ENCODE measurements around the gene PSENEN.

PSENEN gene, protein sequence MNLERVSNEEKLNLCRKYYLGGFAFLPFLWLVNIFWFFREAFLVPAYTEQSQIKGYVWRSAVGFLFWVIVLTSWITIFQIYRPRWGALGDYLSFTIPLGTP

DNA sequence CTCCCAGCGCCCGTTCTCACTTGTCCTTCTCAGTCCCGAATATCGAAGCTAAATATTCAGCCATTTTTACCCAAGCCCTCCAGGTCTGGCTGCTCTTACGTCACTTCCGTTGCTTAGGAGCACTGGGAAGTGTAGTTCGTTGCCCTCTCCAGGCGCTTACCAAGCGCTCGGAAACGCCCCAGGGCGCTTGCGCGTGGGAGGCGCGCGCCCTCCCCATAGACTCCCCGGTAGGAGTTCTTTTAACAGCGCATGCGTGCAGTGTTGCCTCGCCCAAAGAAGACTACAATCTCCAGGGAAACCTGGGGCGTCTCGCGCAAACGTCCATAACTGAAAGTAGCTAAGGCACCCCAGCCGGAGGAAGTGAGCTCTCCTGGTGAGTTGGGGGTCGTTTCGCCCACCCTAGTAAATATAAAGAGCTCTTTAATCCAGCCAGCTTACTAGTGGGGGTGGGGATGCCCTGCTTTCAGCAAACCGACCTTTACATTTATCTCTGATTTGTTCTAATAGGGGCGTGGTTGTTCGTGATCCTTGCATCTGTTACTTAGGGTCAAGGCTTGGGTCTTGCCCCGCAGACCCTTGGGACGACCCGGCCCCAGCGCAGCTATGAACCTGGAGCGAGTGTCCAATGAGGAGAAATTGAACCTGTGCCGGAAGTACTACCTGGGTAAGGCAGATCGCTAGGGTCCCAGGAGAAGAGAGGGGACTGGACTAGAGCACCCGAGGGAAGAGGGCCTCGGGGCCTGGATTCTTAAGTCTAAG lies at the start of gene PSENEN, which contains the start of gene U2AF1L4:
TSS of gene PSENEN (plus strand) at position 324 of the 759 bp plus-strand sequence. CDS start at position 604, 280 bp downstream.
TSS of gene U2AF1L4 (minus strand) at position 91 of the 759 bp plus-strand sequence. CDS start at position 64, 27 bp downstream.
- Histone ChIP-seq H3K4me3 (peak within 1 kb of the TSS; percentile 58 to 97 (median 87)), H3K27ac (peak within 1 kb of the TSS; percentile 91 to 100 (median 100))

DNA sequence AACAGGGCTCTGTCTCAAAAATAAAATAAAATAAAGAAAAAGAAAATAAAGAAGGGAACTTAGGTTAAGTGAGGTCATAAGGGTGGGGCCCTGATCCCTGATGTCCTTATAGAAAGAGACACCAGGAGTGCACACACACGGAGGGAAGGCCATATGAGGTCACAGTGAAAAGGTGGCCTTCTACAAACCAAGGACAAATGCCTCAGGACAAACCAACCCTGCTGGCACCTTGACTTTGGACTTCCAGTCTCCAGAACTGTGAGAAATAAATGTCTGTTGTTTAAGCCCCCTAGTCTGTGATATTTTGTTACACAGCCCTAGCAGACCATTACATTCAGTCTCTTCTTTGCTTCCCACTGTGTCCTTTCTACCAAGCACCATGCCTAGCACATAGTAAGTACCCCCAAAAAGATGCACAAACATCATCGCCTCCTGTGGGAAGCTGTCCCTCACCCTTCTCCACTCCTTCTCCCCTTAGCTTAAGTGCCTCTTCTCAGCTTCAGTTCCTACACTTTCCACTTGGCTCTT lies 49.5 kb upstream of the PSENEN start:
- Histone ChIP-seq H3K27ac (no peak overlapping the region), H3K4me3 (no peak overlapping the region)

DNA sequence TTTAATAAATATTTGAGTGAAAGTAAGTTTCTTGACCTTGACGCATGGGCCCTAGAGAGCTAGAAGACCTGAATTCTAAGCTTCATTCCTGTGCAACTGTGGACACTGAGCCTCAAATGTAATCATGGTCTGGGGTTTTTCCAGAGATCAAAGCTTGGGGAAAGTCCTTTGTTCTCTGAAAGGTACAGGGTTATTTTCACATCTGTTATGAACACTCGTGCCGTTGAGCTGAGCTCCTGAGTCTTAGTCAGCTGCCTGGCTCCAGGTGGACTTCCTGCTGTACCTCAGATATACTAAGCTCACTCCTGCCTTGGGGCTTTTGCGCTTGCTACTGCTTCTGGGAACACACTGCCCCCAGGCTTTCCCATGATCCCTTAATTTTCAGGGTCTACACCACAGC lies 48.6 kb upstream of the PSENEN start:
- Histone ChIP-seq H3K27ac (no peak overlapping the region), H3K4me3 (peak overlapping the region in 1 of 7 experiments; percentile 2)

DNA sequence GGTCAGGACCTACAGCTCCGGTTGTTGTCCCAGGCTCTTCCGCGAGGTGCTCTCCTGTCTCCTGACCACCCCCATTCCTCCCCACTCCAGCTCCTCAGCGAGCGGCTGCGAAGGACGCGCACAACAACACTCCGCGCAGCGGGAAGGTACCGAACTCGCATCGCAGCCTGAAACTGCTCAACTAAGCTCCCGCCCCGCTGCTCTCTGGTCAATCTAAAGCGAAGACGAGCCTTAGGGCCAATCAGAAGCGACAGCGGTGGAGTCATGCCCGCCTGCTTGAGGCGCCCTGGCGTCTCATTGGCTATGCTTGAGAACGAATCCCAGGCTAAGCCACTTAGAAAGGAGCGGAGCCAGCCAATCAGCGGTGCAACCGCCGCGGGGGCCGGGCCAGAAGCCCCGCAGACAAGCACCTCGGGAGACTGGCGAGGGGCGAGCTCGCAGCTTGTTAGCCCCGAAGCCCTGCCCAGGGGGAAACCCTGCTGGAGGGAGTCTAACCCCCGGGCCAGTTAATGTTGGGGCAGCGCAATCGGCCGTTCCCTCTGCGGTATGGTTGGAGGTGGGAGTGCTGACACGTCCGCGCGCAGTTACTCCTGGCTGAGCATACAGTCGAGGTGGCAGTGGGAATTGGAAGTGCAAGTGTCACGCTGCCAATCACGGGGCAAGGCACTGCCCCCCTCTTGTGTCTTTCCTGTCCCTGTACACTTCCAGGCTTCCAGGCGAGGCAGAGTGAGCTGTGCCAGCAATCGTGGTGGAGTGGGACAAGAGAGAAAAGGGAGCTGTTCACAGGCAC lies 43.0 kb upstream of the PSENEN start:
- peak overlapping the region; percentile 38 to 61 (median 46) for H3K4me3 ChIP-seq
- H3K27ac ChIP-seq = peak overlapping the region in 5 of 21 experiments; percentile 33 to 49 (median 46)

DNA sequence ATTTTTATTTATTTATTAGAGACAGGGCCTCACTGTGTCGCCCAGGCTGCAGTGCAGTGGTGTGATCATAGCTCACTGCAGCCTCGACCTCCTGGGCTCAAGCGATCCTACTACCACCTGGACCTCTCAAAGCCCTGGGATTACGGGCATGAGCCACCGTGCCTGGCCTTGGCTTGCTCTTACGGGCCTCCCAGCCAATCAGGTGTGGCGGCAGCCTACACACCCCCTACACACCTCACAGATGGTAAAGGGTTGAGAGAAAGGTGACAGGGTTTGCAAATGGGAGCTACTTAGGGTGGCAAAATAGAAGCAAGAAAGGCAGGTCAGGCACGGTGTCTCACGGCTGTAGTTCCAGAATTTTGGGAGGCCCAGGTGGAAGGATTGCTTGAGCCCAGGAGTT lies 42.1 kb upstream of the PSENEN start:
- no peak overlapping the region for H3K4me3 ChIP-seq
- no peak overlapping the region for H3K27ac ChIP-seq

DNA sequence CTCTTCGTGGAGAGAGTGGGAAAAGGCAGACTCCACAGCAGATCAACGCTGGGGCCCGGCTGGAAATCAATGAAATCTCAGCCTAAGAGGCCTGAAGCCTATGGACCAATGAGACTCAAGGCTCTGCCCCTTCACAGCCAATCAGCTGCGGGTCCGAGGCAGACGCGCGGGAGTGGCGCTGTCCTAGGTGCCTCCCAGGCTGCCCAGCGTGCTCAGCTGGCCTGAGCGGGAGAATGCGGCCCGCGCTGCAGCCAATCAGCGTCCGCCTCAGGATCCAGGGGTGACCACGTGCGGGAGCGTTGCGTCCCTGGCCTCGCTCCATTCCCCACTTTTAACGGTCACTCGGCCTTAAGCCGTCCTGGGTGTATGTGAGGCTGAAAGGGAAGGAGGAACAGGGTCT lies 41.2 kb upstream of the PSENEN start, which contains the start of gene ZBTB32:
TSS of gene ZBTB32 (plus strand) at position 341 of the 400 bp plus-strand sequence. CDS start 10,069 bp downstream, outside the sequence.
- Histone ChIP-seq H3K27ac (no peak within 1 kb of the TSS), H3K4me3 (no peak within 1 kb of the TSS)

DNA sequence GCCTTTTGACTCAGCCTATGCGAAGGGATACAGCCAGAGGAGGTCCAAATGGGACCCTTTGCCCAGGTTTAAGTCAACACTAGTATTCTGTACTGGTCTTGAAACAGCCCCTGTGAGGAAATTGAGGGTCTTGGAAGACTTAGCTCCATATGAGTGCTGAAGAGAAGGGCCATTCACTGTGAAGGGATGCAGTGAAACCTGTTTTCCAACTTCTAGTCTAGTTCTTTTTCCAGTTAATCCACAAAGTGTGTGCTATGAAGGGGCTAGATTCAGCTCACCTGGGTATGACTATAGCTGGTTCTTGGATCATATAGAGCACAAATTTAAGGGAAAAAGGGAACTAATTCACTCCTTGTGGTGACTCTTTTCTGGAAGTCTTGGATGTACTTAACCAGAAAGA lies 37.1 kb upstream of the PSENEN start:
- H3K27ac ChIP-seq = no peak overlapping the region
- no peak overlapping the region for H3K4me3 ChIP-seq

DNA sequence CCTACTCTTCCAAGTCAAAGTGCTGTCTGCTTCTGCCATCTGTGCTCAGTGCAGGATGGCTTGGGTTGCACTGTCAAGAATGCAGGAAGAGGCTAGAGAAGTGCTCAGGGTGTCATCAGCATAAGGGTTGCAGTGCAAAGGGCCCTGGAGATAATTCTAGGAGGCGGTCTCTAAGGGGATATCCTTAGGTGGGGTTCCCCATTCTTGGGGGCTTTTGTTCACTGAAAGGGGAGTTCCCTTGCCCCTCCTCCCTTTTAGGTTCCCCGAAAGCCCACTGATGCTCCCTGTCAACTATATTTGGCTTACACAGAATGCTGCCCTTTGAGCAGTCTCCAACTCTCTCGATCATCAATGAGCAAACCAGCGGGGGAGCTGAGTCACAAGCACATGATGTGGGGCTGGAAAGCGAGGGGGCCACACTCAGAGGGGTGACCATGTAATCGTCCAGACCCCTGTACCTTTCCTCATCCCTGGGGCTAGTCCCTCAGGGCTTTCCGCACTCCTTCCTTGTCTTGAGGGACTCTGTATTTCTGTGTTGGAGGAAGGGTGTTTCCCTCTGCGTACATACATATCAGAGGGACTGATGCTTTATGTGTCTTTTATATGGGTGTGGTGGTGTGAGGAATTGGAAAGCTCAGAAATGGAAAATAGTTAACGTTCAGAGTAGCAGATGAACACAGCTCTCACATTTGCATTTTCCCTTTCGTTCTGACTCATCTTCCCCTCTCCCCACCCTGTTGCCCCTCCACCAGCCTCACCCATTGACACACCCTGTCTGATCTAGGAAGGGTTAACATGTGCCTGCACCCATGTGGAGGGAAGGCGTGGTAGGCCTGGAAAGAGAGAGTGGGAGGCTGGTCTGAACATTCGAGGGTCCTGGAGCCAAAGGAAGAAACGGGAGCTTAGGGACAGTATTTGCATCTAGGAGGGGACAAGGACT lies 34.4 kb upstream of the PSENEN start:
- Histone ChIP-seq H3K4me3 (no peak overlapping the region), H3K27ac (peak overlapping the region in 8 of 21 experiments; percentile 4 to 78 (median 52))

DNA sequence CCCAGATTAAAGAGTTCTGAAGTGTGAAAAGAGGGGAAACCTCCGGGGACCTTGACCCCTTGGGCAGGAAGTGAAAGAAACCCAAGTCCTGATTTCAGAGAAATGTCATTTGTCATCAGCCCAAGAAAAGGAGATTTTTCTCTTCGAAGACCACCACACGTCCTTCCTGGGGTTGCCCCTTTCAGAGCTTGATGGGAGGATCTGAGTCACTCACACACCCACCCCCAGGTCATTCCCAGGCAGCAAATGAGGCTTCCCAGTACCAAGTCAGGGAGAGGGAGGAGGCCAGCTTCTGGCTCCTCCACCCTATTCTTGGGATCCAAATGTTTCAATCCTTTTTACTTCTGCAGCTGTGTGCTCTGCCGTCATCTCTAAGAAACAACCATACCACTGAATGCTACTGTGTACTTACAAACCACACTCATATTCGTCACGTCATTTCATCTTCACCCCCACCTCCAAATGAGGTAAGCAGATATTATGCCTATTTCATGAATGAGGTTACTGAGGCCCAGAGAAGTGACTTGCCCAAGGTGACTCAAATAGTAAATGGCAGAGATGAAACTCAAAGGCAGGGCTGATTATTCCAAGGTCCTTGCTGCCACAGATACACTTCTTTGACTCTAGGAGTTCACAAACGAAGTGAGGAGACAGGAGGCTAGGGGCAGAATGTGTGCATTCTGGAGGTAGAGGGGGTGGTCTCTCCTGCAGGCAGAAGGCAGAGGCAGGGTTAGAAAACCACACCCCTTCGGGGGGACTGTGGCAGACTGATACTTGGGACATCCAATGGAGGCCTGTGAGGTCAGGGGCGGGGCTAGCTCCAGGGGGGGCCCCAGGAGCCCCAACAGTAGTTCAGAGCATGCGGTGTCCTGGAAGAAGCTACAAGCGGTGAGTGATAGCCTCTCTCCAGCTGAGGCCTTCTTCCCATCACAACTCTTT lies 32.6 kb upstream of the PSENEN start:
- Histone ChIP-seq H3K27ac (peak overlapping the region in 9 of 21 experiments; percentile 6 to 79 (median 48)), H3K4me3 (no peak overlapping the region)

DNA sequence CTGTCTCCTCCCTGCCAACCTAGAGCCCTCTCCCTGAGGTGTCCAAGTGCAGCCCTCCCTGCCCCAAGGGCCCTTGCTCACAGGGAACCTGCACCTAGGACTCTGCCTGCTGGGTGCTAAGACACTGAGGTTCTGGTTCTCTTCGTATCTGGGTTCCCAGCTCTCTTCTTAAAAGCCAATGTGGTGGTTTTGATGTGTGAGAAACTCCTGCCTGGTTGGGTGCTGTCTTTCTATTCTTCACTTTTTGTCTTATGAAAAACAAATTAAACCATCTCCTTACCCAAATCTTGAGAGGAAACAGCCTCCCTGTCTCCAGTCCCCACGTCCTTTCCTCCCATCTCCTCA lies 32.0 kb upstream of the PSENEN start:
- Histone ChIP-seq H3K27ac (peak overlapping the region in 8 of 21 experiments; percentile 30 to 79 (median 52)), H3K4me3 (no peak overlapping the region)

DNA sequence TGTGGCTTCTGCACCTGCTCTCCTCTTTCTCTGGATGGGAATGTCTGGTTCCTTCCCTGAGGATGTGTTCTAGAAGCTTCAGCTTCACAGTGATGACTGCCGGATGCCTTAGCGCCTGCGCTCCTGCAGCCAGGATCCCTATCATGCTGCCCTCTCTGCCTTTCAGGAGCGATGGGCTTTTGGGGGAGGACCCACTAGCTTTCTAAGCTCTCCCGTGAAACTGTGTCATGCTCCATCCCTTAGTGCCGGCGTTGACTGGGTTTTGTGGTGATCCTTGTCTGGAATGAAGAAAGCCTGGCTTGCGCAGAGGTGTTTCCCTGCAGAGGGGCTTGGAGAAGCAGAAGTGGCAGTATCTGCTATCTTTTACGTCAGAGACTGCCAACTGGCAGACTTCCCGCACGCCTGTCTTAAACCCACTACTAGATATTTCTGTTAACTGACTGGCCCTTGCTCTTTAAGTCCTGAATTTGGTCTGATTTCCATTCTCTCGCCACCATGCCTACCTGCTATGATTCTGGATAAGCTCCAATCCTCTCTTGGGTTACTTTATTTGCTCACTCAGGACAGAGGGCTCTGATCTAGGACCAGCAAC lies 31.5 kb upstream of the PSENEN start:
- Histone ChIP-seq H3K27ac (peak overlapping the region in 10 of 21 experiments; percentile 27 to 96 (median 60)), H3K4me3 (no peak overlapping the region)

DNA sequence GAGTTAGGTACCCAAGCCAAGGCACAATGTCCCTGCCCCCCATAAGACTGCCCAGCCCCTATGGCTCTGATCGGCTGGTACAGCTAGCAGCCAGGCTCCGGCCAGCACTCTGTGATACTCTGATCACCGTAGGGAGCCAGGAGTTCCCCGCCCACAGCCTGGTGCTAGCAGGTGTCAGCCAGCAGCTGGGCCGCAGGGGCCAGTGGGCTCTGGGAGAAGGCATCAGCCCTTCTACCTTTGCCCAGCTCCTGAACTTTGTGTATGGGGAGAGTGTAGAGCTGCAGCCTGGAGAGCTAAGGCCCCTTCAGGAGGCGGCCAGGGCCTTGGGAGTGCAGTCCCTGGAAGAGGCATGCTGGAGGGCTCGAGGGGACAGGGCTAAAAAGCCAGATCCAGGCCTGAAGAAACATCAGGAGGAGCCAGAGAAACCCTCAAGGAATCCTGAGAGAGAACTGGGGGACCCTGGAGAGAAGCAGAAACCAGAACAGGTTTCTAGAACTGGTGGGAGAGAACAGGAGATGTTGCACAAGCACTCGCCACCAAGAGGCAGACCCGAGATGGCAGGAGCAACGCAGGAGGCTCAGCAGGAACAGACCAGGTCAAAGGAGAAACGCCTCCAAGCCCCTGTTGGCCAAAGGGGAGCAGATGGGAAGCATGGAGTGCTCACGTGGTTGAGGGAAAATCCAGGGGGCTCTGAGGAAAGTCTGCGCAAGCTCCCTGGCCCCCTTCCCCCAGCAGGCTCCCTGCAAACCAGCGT lies 30.7 kb upstream of the PSENEN start:
- Histone ChIP-seq H3K4me3 (no peak overlapping the region), H3K27ac (peak overlapping the region in 11 of 21 experiments; percentile 11 to 96 (median 50))

DNA sequence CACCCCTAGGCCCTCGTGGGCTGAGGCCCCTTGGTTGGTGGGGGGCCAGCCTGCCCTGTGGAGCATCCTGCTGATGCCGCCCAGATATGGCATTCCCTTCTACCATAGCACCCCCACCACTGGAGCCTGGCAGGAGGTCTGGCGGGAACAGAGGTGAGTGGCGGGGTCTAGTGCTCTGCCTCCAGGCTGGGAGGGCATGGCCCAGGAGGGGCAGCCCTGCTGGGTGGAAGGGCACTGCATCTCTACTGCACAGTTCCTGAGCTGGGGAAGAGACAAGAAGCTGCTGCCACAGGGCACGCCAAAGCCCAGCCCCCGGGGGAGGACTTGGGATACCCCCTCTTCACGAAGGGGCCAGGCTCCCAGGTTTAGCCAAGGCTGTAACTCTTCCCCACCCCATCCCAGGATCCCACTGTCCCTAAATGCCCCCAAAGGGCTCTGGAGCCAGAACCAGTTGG lies 30.1 kb upstream of the PSENEN start:
- H3K27ac ChIP-seq = peak overlapping the region in 14 of 21 experiments; percentile 11 to 97 (median 91)
- H3K4me3 ChIP-seq = peak overlapping the region in 1 of 7 experiments; percentile 91

DNA sequence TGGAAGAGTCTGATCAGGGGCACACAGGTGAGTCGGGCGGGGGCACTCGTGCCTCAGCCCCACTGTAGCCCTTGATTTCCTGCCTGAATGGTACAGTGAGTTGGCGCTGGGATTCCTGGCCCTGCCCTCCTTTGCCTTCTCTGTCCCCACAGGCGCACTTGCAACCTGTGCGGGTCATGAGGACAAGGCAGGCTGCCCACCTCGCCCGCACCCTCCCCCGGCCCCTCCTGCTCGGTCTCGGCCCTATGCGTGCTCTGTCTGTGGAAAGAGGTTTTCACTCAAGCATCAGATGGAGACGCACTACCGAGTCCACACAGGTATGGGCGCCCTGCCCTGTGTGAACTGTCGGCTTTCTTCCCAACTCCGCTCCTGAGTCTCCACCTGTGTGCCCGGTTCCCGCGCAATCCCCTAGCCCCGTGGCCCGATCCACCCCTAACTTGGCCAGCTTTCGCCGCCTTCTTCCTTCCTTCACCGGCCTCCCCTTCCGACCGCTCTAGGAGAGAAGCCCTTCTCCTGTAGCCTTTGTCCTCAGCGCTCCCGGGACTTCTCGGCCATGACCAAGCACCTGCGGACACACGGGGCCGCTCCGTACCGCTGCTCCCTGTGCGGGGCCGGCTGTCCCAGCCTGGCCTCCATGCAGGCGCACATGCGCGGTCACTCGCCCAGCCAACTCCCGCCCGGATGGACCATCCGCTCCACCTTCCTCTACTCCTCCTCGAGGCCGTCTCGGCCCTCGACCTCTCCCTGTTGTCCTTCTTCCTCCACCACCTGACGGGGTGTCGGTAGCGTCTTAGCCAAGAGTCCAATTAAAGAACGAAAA lies 29.3 kb upstream of the PSENEN start:
- H3K27ac ChIP-seq = peak overlapping the region; percentile 65 to 97 (median 91)

DNA sequence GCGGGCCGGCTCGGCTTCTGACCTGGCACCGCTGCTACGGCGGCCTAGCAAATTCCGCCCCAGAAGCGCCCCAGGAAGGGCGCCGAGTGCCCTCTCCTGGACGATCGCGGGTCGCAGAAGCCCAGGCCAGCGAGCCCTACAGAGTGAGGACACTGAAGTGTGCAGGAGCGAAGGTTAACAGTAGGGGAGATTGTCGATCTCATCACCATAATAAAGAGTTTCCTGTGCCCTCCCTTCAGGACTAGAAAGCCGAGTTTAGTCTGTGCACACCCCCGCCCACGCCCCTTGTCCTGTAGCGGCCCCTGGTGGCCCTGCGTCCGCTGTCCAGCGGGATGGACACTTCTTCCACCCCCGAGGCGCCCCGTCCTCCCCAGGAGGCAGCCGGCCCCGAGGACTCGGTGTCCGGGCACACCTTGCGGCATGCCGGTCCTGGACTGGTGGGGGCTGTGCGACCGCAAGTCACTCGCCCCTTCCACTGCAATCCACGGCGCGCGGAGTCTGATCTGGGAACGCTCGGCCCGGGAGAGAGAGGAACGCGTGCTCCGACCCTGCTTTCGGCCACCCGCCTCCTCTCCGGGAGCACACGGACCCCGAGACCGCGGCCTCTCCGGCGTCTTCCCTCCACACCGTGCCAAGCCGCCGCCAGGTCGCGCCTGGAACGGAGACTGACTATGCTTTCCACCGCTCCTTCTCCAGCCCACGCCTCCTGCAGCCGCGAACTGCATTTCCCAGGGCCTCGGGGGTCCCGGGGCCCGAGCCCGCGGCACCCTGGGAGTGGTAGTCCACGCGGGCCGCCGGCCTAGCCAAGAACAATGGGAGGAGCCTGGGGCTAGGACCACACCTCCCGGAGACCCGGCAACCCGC lies 28.4 kb upstream of the PSENEN start:
- H3K27ac ChIP-seq = peak overlapping the region; percentile 65 to 97 (median 91)
- peak overlapping the region; percentile 69 to 97 (median 91) for H3K4me3 ChIP-seq

More for the DNA sequence above, 29.3 kb upstream of the PSENEN start:
- H3K4me3 ChIP-seq = peak overlapping the region; percentile 69 to 97 (median 91)

All from skin epidermis (tissue), 12 donors.